ENCODE results near the gene HLA-B. TPM values are rescaled to one million over a fixed set of nuclear protein-coding genes. Genes with fewer than 3 reads are reported as not detected.

Gene HLA-B
- total RNA-seq, 1 experiment from 2014 or later, result 124 TPM

GRCh38 chr6:31402324-31403282 lies 45.6 kb upstream of the HLA-B start:
- Mint-ChIP-seq H3K27me3 (ENCODE audit: low read depth) (peaks cover 25% of the 10 kb centered on the region), H3K36me3 (peaks cover 14% of the 10 kb centered on the region), H3K9me3 (peaks cover 8% of the 10 kb centered on the region), H3K4me3 (peak overlapping the region; percentile 98), H3K4me1 (peaks cover 54% of the 10 kb centered on the region), H3K27ac (peak overlapping the region; percentile 96)
- TF ChIP-seq IRF2 (CRISPR knock-in tag; IDR thresholded peaks at IDR 0.05; ENCODE audit: borderline replicate concordance, low read depth), result no peak
- no peak for TF ChIP-seq E2F5 (CRISPR knock-in tag; IDR thresholded peaks at IDR 0.05)
- no peak for TF ChIP-seq NFYB (CRISPR knock-in tag; conservative IDR thresholded peaks at IDR 0.05; ENCODE audit: low read depth)
- TF ChIP-seq SOX15 (CRISPR knock-in tag; IDR thresholded peaks at IDR 0.05), result no peak
- no peak for TF ChIP-seq OVOL2 (CRISPR knock-in tag; IDR thresholded peaks at IDR 0.05; ENCODE audit: borderline replicate concordance)
- TF ChIP-seq USF2 (CRISPR knock-in tag; IDR thresholded peaks at IDR 0.05), result no peak
- no peak for TF ChIP-seq NFATC4 (CRISPR knock-in tag; IDR thresholded peaks at IDR 0.05)
- TF ChIP-seq PRRX2 (CRISPR knock-in tag; IDR thresholded peaks at IDR 0.05), result no peak
- DNase-seq (ENCODE audit: low spot score), result no peak
- ATAC-seq, result peak; percentile 15
- CTCF ChIA-PET, result interaction anchor here (0.6 to 7.6 kb wide), 4 partner anchors 36 to 95 kb away, joined by 3 to 181 read pairs (median 4); partner anchors contain the start of gene MICB
- POLR2A ChIA-PET, result interaction anchor here (2.4 kb wide), 1 partner anchor 40 kb away, joined by 10 read pairs; no protein-coding TSS in a partner anchor

GRCh38 chr6:31401403-31401802 lies 44.4 kb upstream of the HLA-B start:
- CTCF ChIA-PET, result interaction anchor here (0.6 to 7.6 kb wide), 6 partner anchors 9 to 90 kb away, joined by 3 to 181 read pairs (median 6); no protein-coding TSS in a partner anchor

GRCh38 chr6:31400467-31401289 lies 43.7 kb upstream of the HLA-B start:
- peaks cover 8% of the 10 kb centered on the region for H3K9me3 Mint-ChIP-seq
- peak overlapping the region; percentile 98 for H3K4me3 Mint-ChIP-seq
- H3K27ac Mint-ChIP-seq, result peak overlapping the region; percentile 95
- CTCF ChIA-PET, result interaction anchor here (0.6 to 7.6 kb wide), 12 partner anchors 9 to 263 kb away, joined by 3 to 181 read pairs (median 5); no protein-coding TSS in a partner anchor
- DNase-seq (ENCODE audit: low spot score), result peak; percentile 73
- H3K27me3 Mint-ChIP-seq (ENCODE audit: low read depth), result peaks cover 25% of the 10 kb centered on the region
- peaks cover 14% of the 10 kb centered on the region for H3K36me3 Mint-ChIP-seq
- ATAC-seq, result peak; percentile 7
- POLR2A ChIA-PET, result interaction anchor here (0.6 to 1.7 kb wide), 6 partner anchors 42 to 786 kb away, joined by 3 to 16 read pairs (median 4); no protein-coding TSS in a partner anchor
- H3K4me1 Mint-ChIP-seq, result peaks cover 52% of the 10 kb centered on the region
- no peak for TF ChIP-seq NFATC4 (CRISPR knock-in tag; IDR thresholded peaks at IDR 0.05)
- no peak for TF ChIP-seq ZBTB21 (CRISPR knock-in tag; IDR thresholded peaks at IDR 0.05; ENCODE audit: borderline replicate concordance)
- TF ChIP-seq ATF2 (CRISPR knock-in tag; IDR thresholded peaks at IDR 0.05; ENCODE audit: borderline replicate concordance, low read depth), result no peak
- TF ChIP-seq RELA (CRISPR knock-in tag; IDR thresholded peaks at IDR 0.05; ENCODE audit: borderline replicate concordance), result no peak
- no peak for TF ChIP-seq ZSCAN18 (CRISPR knock-in tag; IDR thresholded peaks at IDR 0.05)
- TF ChIP-seq JAZF1 (CRISPR knock-in tag; IDR thresholded peaks at IDR 0.05), result no peak
- TF ChIP-seq E2F5 (CRISPR knock-in tag; IDR thresholded peaks at IDR 0.05), result no peak
- no peak for TF ChIP-seq TEAD4 (CRISPR knock-in tag; IDR thresholded peaks at IDR 0.05)
- TF ChIP-seq FOXP4 (CRISPR knock-in tag; IDR thresholded peaks at IDR 0.05), result no peak
- no peak for TF ChIP-seq MAX (CRISPR knock-in tag; IDR thresholded peaks at IDR 0.05)
- TF ChIP-seq USF2 (CRISPR knock-in tag; IDR thresholded peaks at IDR 0.05), result no peak
- TF ChIP-seq HMGA2 (CRISPR knock-in tag; IDR thresholded peaks at IDR 0.05), result no peak

More at GRCh38 chr6:31401403-31401802, 44.4 kb upstream of the HLA-B start:
- POLR2A ChIA-PET, result interaction anchor here (0.6 to 1.4 kb wide), 3 partner anchors 86 to 285 kb away, joined by 3 to 10 read pairs (median 3); no protein-coding TSS in a partner anchor
- Mint-ChIP-seq H3K9me3 (peaks cover 8% of the 10 kb centered on the region), H3K4me3 (peak overlapping the region; percentile 98), H3K4me1 (peaks cover 52% of the 10 kb centered on the region), H3K27ac (peak overlapping the region; percentile 0; the same call in 1 of the 2 replicates), H3K36me3 (peaks cover 14% of the 10 kb centered on the region), H3K27me3 (ENCODE audit: low read depth) (peaks cover 25% of the 10 kb centered on the region)
- TF ChIP-seq TCF7 (CRISPR knock-in tag; IDR thresholded peaks at IDR 0.05; ENCODE audit: low read depth) (no peak), ZNF121 (CRISPR knock-in tag; IDR thresholded peaks at IDR 0.05) (no peak)
- DNase-seq (ENCODE audit: low spot score) (no peak), ATAC-seq (no peak)
